ENCODE data around the gene WDR54.
A peak's percentile ranks its signal among the peaks of the same experiment; 100 is the strongest.

WDR54 gene

DNA sequence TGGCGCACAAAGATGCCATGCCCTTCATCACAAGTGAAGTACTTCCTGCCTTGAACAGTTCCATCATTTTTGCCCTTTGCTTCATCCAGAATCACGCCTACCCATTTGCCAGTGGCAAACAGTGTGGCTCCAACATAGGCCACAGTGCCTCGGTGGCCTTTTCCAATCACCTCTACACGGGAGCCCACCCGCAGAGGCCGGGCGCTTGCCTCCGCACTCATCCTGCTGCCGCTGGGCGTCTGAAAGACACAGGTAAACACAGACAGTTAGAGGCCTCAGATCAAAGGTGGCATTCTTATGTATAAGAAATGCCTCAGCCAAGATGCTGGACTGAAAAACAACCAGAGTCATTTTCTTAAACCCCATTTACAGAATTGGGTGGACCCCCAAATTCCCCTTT lies 43.5 kb upstream of the WDR54 start:
- TF ChIP-seq, protein P1, sequence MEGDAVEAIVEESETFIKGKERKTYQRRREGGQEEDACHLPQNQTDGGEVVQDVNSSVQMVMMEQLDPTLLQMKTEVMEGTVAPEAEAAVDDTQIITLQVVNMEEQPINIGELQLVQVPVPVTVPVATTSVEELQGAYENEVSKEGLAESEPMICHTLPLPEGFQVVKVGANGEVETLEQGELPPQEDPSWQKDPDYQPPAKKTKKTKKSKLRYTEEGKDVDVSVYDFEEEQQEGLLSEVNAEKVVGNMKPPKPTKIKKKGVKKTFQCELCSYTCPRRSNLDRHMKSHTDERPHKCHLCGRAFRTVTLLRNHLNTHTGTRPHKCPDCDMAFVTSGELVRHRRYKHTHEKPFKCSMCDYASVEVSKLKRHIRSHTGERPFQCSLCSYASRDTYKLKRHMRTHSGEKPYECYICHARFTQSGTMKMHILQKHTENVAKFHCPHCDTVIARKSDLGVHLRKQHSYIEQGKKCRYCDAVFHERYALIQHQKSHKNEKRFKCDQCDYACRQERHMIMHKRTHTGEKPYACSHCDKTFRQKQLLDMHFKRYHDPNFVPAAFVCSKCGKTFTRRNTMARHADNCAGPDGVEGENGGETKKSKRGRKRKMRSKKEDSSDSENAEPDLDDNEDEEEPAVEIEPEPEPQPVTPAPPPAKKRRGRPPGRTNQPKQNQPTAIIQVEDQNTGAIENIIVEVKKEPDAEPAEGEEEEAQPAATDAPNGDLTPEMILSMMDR (IDR thresholded peaks at IDR 0.05; ENCODE audit: extremely low read depth, insufficient read depth, missing control alignments), result no peak
- in situ Hi-C loops (cut with MboI; ENCODE audit: low pct_unique_long_range_greater_than_20kb, low sequenced_read_pairs, unreplicated experiment), result no loop called here
- no peak for DNase-seq (ENCODE audit: low spot score)

DNA sequence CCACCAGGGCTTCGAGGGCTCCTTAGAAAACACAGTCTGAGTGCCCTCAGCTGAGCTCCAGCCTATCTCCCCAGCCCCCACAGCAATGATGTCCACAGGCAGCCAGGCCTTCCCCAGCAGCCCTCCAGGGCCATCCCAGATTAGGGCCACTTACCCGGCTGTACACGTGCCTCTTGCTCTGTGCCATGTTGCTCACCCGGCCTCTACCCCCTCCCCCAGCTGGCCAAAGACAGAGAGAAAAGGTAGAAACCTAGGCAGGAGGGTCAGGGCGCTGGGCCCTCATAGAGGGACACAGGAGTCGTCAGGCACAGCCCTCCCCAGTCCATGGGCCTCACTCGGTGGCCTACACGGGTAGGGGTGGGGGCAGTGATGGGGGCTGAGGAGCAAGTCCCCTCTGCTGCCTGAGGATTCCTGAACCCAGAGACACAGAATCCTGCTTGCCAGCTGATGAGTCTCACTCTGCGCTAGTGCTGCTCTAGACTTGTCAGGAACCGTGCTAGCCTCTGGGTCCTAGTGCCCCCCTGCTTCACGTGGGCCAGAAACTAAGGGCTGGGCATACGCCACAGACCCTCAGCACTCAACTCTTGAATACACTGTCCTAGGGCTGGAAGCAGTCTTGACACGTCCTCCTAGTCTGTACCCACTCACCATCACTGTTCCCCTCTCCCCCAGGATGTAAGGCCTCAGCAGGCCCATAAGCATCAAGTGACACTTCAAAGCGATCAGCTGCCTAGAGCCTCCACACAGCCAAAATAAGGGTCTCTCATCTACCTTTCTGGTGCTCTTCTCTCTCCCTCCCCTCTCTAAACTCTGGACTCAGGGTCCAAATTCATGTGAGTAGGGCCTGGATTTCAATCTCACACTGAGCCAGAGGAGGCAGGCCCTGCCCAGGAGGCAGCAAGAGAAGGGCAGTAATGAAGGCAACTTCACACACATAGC lies 41.4 kb upstream of the WDR54 start, which contains the start of gene DCTN1:
DCTN1 (minus strand) TSS at position 461 of the 939 bp plus-strand sequence; CDS start at position 187, 274 bp downstream.
- peak; percentile 63 for DNase-seq (ENCODE audit: low spot score)
- in situ Hi-C loops (cut with MboI; ENCODE audit: low pct_unique_long_range_greater_than_20kb, low sequenced_read_pairs, unreplicated experiment), result no loop called here
- TF ChIP-seq, protein P1 (IDR thresholded peaks at IDR 0.05; ENCODE audit: extremely low read depth, insufficient read depth, missing control alignments), result no peak

DNA sequence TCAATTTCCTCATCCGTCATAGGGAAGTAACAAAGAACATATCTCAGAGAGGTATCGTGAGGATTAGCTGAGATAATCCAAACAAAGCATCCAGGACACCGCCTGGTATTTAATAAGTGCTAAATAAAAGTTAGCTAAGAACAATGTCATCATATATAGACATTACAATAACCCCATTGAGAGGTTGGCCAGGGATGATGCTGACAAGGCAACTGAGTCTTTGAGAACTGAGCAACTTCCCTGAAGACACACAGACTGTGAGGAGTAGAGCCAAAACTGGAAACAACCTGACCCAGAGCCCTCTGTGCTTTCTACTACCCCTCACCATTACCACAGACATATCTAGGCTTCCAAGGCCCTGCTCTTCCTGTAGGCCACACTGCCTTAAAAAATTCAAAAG lies 39.8 kb upstream of the WDR54 start:
- no peak for DNase-seq (ENCODE audit: low spot score)
- in situ Hi-C loops (cut with MboI; ENCODE audit: low pct_unique_long_range_greater_than_20kb, low sequenced_read_pairs, unreplicated experiment), result no loop called here
- TF ChIP-seq, protein P1 (IDR thresholded peaks at IDR 0.05; ENCODE audit: extremely low read depth, insufficient read depth, missing control alignments), result no peak

DNA sequence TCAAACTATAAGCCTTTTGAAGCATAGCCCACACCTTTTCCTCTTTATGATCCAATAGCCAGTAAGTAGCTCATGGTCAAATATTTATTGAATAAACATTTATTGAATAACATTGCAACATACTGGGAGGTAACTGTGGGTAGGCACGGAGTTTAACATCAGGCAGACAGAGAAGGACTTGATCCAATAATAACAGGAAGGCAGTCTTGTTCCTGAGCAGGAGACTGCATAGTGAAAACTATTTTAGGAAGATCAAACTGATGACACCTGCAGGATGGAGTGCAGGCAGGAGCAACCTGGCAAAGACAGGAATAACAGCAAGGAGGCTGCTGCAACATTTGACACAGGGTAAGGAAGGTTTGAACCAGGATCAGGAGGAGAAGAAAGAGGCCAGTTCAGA lies 38.3 kb upstream of the WDR54 start:
- no peak for DNase-seq (ENCODE audit: low spot score)
- in situ Hi-C loops (cut with MboI; ENCODE audit: low pct_unique_long_range_greater_than_20kb, low sequenced_read_pairs, unreplicated experiment), result no loop called here
- TF ChIP-seq, protein P1 (IDR thresholded peaks at IDR 0.05; ENCODE audit: extremely low read depth, insufficient read depth, missing control alignments), result no peak

DNA sequence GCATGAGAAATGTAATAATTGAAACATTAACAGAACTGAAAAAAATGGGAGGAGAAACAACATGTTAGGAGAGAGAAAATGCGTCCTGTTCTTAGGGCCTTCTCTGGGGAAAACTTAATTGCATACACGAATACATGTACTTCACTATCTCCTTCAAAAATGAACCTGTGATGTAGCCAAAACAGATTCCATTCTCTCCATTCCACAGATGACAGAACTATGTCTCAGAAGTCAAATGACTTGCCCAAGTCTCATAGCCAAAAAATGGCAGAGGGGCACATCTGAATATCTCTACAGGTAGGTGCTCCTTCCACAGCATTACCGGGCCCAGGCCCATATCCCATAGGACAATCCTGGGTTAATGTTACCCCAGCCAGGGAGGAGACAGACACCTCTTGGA lies 37.5 kb upstream of the WDR54 start:
- no peak for DNase-seq (ENCODE audit: low spot score)
- TF ChIP-seq, protein P1 (IDR thresholded peaks at IDR 0.05; ENCODE audit: extremely low read depth, insufficient read depth, missing control alignments), result no peak
- in situ Hi-C loops (cut with MboI; ENCODE audit: low pct_unique_long_range_greater_than_20kb, low sequenced_read_pairs, unreplicated experiment), result no loop called here

DNA sequence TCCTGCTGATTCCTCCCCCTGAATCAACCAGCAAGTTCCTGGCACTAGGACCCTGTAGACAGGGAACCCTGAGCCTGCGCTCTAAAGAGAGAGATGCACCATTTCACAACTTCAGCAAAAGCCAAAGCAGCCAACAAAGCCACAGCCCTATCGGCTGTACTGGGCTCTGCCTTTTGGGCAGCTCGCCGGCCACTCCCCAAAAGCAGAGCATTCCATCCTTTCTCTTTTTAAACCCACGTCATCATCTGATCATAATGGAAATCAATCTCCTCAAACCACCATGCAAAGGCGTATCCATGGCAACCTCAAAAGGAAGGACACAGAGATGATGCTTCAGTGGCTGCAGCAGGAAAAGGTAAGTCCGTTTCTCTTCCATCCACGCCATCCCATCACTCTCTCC lies 36.1 kb upstream of the WDR54 start:
- no peak for DNase-seq (ENCODE audit: low spot score)
- in situ Hi-C loops (cut with MboI; ENCODE audit: low pct_unique_long_range_greater_than_20kb, low sequenced_read_pairs, unreplicated experiment), result no loop called here
- TF ChIP-seq, protein P1 (IDR thresholded peaks at IDR 0.05; ENCODE audit: extremely low read depth, insufficient read depth, missing control alignments), result no peak
